H1 (cell line): ENCODE measurements around the gene GDF9. TPM values are rescaled to one million over a fixed set of nuclear protein-coding genes. Genes with fewer than 3 reads are reported as not detected.

Experiments used
- CHD1 ChIP-seq: IDR thresholded peaks from 2 replicates; pipeline ENCODE4 v1.6.1; 2012; ENCODE audit warnings: low read depth, low read length, improper control_type of control experiment
- CREB1 ChIP-seq: IDR thresholded peaks from 2 replicates; pipeline ENCODE4 v1.6.1; 2012; ENCODE audit warnings: inconsistent platforms
- HDAC2 ChIP-seq, 2 experiments: fragments of 300-600 bp in 1 of 2; sonication (generic) in 1 of 2; IDR thresholded peaks; 2 replicates each; pipeline ENCODE4 v1.6.1; 2011 to 2012; ENCODE audit warnings: low read depth in 2 of 2, low read length in 2 of 2, mild to moderate bottlenecking in 2 of 2, moderate library complexity in 2 of 2, borderline replicate concordance in 1 of 2, inconsistent platforms in 1 of 2
- MAFK ChIP-seq: IDR thresholded peaks from 2 replicates; pipeline ENCODE4 v1.6.1; 2012; ENCODE audit warnings: low read depth, mild to moderate bottlenecking, improper control_type of control experiment, low read length
- PHF8 ChIP-seq: fragments of 200-600 bp; sonication (generic); conservative IDR thresholded peaks from 2 replicates; pipeline ENCODE4 v1.7.1; 2012; ENCODE audit warnings: low read depth, mild to moderate bottlenecking, inconsistent platforms, low read length, moderate library complexity
- POLR2A ChIP-seq, 2 experiments: IDR thresholded peaks; 1 replicate in 1 of 2; 2 replicates in 1 of 2; pipeline ENCODE4 v1.6.1; 2011; ENCODE audit warnings: low read depth in 2 of 2, low read length in 2 of 2, mild to moderate bottlenecking in 2 of 2; ENCODE audit errors: control extremely low read depth in 1 of 2
- SIRT6 ChIP-seq: IDR thresholded peaks from one replicate; pipeline ENCODE4 v1.7.1; 2012; ENCODE audit warnings: low read length, inconsistent platforms
- SIX5 ChIP-seq: IDR thresholded peaks from 2 replicates; pipeline ENCODE4 v1.6.1; 2011; ENCODE audit warnings: mild to moderate bottlenecking, low read depth, low read length
- SP4 ChIP-seq: IDR thresholded peaks from 2 replicates; pipeline ENCODE4 v1.6.1; 2012; ENCODE audit warnings: low read length, inconsistent platforms
- SRF ChIP-seq: IDR thresholded peaks from 2 replicates; pipeline ENCODE4 v1.6.1; 2011; ENCODE audit warnings: mild to moderate bottlenecking, low read depth, low read length, moderate library complexity
- SUZ12 ChIP-seq: fragments of 200-600 bp; sonication (generic); IDR thresholded peaks from 2 replicates; pipeline ENCODE4 v1.6.1; 2012; ENCODE audit warnings: mild to moderate bottlenecking, inconsistent platforms, low read length, moderate library complexity, mixed read lengths
- YY1 ChIP-seq: IDR thresholded peaks from 2 replicates; pipeline ENCODE4 v1.6.1; 2011; ENCODE audit warnings: low read depth, mild to moderate bottlenecking, low read length
- polyA plus RNA-seq, 7 experiments: library from polyadenylated mRNA; depleted of rRNA in 3 of 7; stranded (reverse) in 5 of 7; unstranded in 2 of 7; fragments of >200 nt in 5 of 7; fragments of 200-250 nt in 2 of 7; gene quantifications; 1 replicate in 5 of 7; 2 replicates in 1 of 7; 4 replicates in 1 of 7; pipeline versions ENCODE4 v1.2.1 to v1.2.3, GENCODE V29; 2011 to 2013; ENCODE audit warnings: missing spikeins in 2 of 7, mixed read lengths in 2 of 7
- total RNA-seq: library from RNA; stranded (reverse); fragmentation: NEBNext Ultra II Directional; extraction: Animal tissue kit (Norgen Biotek cat#: 25700); gene quantifications from 2 replicates; pipeline ENCODE4 v1.2.1, GENCODE V29; 2021
- TF ChIP-seq, protein P1 (sequence below): fragments of 300-600 bp; sonication (generic); IDR thresholded peaks from 2 replicates; pipeline ENCODE4 v1.7.1; 2012; ENCODE audit warnings: low read length, moderate library complexity, mild to moderate bottlenecking, inconsistent platforms; ENCODE audit not compliant: insufficient replicate concordance

GDF9 gene
- total and polyA plus RNA-seq, 2 of the 8 experiments (the other 6 are each of a cell fraction or from before 2014, with no cell fraction given), result 0.14 TPM; not detected in 1

DNA sequence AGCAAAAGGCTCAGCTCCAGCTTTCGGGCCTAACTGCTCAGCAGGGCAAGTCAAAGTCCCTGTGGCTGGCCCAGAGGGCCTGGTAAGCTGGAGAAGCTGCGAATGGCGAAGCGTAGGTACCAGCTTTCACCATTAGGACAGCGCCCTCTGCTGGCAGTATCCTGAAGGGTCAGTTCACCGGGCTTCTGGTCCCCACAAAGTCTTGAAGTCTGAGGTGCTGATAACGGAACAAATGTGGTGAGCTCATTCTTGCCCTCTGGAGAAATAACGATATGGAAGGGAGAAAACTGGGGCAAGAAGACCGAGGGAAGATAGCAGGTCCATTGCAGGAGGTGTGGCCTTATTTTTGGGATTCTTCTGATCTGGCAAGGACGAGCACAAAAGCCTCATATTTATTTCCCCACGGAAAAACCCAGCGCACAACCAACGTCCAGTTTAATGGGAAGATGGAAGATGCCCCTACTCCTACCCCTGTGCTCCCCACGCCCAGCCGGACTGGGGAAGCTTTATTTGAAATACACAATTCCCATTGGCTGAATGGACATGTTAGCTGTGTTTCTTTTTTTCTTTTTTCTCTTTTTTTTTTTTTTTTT is 46.0 kb downstream of the GDF9 start (continued):
- TF ChIP-seq, protein P1, sequence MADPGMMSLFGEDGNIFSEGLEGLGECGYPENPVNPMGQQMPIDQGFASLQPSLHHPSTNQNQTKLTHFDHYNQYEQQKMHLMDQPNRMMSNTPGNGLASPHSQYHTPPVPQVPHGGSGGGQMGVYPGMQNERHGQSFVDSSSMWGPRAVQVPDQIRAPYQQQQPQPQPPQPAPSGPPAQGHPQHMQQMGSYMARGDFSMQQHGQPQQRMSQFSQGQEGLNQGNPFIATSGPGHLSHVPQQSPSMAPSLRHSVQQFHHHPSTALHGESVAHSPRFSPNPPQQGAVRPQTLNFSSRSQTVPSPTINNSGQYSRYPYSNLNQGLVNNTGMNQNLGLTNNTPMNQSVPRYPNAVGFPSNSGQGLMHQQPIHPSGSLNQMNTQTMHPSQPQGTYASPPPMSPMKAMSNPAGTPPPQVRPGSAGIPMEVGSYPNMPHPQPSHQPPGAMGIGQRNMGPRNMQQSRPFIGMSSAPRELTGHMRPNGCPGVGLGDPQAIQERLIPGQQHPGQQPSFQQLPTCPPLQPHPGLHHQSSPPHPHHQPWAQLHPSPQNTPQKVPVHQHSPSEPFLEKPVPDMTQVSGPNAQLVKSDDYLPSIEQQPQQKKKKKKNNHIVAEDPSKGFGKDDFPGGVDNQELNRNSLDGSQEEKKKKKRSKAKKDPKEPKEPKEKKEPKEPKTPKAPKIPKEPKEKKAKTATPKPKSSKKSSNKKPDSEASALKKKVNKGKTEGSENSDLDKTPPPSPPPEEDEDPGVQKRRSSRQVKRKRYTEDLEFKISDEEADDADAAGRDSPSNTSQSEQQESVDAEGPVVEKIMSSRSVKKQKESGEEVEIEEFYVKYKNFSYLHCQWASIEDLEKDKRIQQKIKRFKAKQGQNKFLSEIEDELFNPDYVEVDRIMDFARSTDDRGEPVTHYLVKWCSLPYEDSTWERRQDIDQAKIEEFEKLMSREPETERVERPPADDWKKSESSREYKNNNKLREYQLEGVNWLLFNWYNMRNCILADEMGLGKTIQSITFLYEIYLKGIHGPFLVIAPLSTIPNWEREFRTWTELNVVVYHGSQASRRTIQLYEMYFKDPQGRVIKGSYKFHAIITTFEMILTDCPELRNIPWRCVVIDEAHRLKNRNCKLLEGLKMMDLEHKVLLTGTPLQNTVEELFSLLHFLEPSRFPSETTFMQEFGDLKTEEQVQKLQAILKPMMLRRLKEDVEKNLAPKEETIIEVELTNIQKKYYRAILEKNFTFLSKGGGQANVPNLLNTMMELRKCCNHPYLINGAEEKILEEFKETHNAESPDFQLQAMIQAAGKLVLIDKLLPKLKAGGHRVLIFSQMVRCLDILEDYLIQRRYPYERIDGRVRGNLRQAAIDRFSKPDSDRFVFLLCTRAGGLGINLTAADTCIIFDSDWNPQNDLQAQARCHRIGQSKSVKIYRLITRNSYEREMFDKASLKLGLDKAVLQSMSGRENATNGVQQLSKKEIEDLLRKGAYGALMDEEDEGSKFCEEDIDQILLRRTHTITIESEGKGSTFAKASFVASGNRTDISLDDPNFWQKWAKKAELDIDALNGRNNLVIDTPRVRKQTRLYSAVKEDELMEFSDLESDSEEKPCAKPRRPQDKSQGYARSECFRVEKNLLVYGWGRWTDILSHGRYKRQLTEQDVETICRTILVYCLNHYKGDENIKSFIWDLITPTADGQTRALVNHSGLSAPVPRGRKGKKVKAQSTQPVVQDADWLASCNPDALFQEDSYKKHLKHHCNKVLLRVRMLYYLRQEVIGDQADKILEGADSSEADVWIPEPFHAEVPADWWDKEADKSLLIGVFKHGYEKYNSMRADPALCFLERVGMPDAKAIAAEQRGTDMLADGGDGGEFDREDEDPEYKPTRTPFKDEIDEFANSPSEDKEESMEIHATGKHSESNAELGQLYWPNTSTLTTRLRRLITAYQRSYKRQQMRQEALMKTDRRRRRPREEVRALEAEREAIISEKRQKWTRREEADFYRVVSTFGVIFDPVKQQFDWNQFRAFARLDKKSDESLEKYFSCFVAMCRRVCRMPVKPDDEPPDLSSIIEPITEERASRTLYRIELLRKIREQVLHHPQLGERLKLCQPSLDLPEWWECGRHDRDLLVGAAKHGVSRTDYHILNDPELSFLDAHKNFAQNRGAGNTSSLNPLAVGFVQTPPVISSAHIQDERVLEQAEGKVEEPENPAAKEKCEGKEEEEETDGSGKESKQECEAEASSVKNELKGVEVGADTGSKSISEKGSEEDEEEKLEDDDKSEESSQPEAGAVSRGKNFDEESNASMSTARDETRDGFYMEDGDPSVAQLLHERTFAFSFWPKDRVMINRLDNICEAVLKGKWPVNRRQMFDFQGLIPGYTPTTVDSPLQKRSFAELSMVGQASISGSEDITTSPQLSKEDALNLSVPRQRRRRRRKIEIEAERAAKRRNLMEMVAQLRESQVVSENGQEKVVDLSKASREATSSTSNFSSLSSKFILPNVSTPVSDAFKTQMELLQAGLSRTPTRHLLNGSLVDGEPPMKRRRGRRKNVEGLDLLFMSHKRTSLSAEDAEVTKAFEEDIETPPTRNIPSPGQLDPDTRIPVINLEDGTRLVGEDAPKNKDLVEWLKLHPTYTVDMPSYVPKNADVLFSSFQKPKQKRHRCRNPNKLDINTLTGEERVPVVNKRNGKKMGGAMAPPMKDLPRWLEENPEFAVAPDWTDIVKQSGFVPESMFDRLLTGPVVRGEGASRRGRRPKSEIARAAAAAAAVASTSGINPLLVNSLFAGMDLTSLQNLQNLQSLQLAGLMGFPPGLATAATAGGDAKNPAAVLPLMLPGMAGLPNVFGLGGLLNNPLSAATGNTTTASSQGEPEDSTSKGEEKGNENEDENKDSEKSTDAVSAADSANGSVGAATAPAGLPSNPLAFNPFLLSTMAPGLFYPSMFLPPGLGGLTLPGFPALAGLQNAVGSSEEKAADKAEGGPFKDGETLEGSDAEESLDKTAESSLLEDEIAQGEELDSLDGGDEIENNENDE, result no peak
- TF ChIP-seq SRF, result no peak
- TF ChIP-seq CREB1, result no peak; the same call in 1 of the 2 replicates
- no peak for TF ChIP-seq SP4
- no peak for TF ChIP-seq MAFK
- peak; percentile 76 for TF ChIP-seq YY1
- TF ChIP-seq SIRT6, result no peak
- TF ChIP-seq PHF8, result no peak
- no peak for TF ChIP-seq CHD1
- no peak for TF ChIP-seq POLR2A (IDR thresholded peaks at IDR 0.05; ENCODE audit: control extremely low read depth in 1 of 2, low read depth in 2 of 2, low read length in 2 of 2)
- no peak for TF ChIP-seq SIX5
- no peak for TF ChIP-seq SUZ12
- TF ChIP-seq HDAC2 (IDR thresholded peaks at IDR 0.05; ENCODE audit: borderline replicate concordance in 1 of 2, low read depth in 2 of 2, low read length in 2 of 2), result 0 out of 4 replicates have a peak, but pooled peaks of 1 of the 2 experiments have one; percentile 24
